Adipocyte (in vitro differentiated cells): Measurements from ENCODE around the gene NPIPB4.
"Not testable (repeated sequence)": the region's sequence is repeated elsewhere in the genome, so short reads cannot be mapped to it uniquely, and the experiment has no call there.

ENCODE experiments used
- DNase-seq: peaks from one replicate; pipeline ENCODE4 v3.0.0-alpha.2; 2015; ENCODE audit warnings: low read depth
- H3K27me3 ChIP-seq: replicated peaks from 2 replicates; pipeline ENCODE4 v1.7.0; 2013; ENCODE audit warnings: mild to moderate bottlenecking, low read length, moderate library complexity; ENCODE audit not compliant: control insufficient read depth, insufficient read depth
- H3K36me3 ChIP-seq: 2 replicates; pipeline ENCODE4 v1.7.0; 2013; ENCODE audit warnings: low read length, mild to moderate bottlenecking, moderate library complexity; ENCODE audit not compliant: control insufficient read depth, insufficient read depth, severe bottlenecking
- H3K4me1 ChIP-seq: 2 replicates; pipeline ENCODE4 v1.7.0; 2013; ENCODE audit warnings: mild to moderate bottlenecking, low read length, moderate library complexity; ENCODE audit not compliant: control insufficient read depth, insufficient read depth
- H3K4me3 ChIP-seq: 2 replicates; pipeline ENCODE4 v1.7.0; 2013; ENCODE audit warnings: mild to moderate bottlenecking, low read length, moderate library complexity
- H3K9ac ChIP-seq: 2 replicates; pipeline ENCODE4 v1.7.0; 2013; ENCODE audit warnings: mild to moderate bottlenecking, low read length, moderate library complexity
- H3K9me3 ChIP-seq: 2 replicates; pipeline ENCODE4 v1.7.0; 2013; ENCODE audit warnings: mild to moderate bottlenecking, low read length, moderate library complexity; ENCODE audit not compliant: control insufficient read depth

The NPIPB4 gene

DNA sequence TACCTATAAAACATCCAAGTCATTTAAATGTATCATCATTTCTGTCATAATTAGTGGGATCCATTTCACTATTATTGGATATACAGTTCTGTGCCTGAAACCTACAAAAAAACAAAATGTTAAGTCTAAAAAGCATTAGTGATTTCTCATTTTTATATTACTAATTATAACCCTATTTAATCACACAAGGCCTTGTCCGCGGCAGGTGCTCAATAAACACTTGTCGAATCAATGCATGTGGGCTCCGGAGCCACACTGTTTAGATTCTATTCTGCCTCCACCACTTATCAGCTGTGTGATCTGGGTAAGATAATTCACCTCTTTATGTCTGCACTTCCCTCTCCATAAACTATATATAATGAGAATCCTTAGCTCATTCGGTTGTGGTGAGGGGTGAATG lies at the start of gene NPIPB4:
TSS of gene NPIPB4 (minus strand) at position 101 of the 400 bp plus-strand sequence. CDS start 378 bp downstream, outside the sequence.
- H3K4me3 ChIP-seq, H3K9ac ChIP-seq, H3K4me1 ChIP-seq, H3K27me3 ChIP-seq, H3K36me3 ChIP-seq, DNase-seq, H3K9me3 ChIP-seq: not testable (repeated sequence)

DNA sequence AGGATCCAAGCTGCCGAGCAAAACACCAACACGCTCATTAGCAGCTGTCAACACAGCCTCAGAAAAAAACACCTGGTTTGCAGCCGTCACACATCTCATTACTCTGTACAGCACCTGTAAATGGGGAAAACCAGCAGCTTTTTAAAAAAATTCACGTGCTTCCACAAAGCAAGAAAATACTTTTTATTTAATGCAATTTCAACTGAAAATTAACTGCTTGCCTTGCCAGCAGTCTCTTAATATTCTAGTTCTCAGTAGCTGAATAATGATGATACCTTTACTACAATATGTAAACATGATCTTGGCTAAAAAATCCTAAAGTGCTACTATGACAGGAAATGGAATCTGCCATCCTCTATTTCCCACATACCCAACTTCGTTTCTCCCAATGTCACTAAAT lies 41.4 kb upstream of the NPIPB4 start:
- not testable (repeated sequence) for H3K4me3 ChIP-seq, DNase-seq

DNA sequence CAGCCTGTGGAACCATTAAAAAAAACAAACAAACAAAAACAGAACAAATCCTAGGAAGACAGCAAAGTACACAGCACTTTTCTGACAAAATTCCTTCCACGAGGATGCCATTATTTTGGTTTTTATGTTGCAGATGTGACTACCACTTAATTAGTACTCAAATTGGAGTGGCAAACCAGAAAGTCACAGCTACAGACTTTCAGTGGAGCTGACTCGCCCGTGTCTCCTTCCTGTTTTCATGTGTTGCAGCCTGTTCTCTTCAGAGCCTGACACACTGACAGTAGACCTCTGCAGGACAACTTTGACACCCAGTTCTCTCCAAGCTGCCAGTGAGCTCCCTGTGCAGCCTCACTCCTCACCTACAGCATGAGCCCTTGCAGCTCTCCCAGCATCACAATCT lies 24.4 kb upstream of the NPIPB4 start:
- H3K27me3 ChIP-seq, H3K9me3 ChIP-seq, H3K9ac ChIP-seq, H3K4me1 ChIP-seq, H3K4me3 ChIP-seq, H3K36me3 ChIP-seq, DNase-seq: not testable (repeated sequence)

More for the DNA sequence above, 41.4 kb upstream of the NPIPB4 start:
- H3K9me3 ChIP-seq, H3K36me3 ChIP-seq, H3K9ac ChIP-seq, H3K4me1 ChIP-seq, H3K27me3 ChIP-seq: not testable (repeated sequence)

DNA sequence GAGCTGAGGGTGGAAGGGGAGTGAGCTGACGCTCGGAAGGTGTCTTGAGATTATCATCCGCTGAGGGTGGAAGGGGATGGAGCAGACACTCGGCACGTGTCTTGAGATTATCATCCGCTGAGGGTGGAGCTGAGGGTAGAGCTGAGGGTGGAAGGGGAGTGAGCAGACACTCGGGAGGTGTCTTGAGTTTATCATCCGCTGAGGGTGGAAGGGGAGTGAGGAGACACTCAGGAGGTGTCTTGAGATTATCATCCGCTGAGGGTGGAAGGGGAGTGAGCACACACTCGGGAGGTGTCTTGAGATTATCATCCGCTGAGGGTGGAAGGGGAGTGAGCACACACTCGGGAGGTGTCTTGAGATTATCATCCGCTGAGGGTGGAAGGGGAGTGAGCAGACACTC lies 20.4 kb downstream of the NPIPB4 start:
- not testable (repeated sequence) for H3K4me1 ChIP-seq, H3K9me3 ChIP-seq, H3K36me3 ChIP-seq, H3K27me3 ChIP-seq, H3K4me3 ChIP-seq, H3K9ac ChIP-seq, DNase-seq

- H3K27me3 ChIP-seq, H3K36me3 ChIP-seq, H3K4me1 ChIP-seq, H3K9me3 ChIP-seq, DNase-seq, H3K9ac ChIP-seq, H3K4me3 ChIP-seq: not testable (repeated sequence)
These were observed 21.2 kb downstream of the NPIPB4 start for GRCh38 chr16:21836334-21836733.

GRCh38 chr16:21835747-21836146 lies 21.8 kb downstream of the NPIPB4 start:
- not testable (repeated sequence) for H3K4me3 ChIP-seq, H3K36me3 ChIP-seq

DNA sequence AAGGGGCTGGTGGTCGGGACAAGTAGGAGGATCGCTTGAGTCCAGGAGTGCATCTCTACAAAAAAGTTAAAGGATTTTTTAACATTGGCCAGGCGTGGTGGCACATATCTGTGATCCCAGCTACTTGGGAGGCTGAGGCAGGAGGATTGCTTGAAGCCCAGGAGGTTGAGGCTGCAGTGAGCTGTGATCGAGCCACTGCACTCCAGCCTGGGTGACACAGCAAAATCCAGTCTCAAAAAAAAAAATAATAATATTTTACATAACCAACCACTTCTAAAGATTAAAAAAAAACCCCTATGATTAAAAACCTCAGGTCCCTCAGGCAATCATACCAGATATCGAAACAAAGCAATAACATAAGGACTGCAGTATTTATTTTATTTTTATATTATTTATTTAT lies 23.3 kb downstream of the NPIPB4 start:
- not testable (repeated sequence) for H3K9ac ChIP-seq, DNase-seq, H3K36me3 ChIP-seq, H3K4me3 ChIP-seq, H3K27me3 ChIP-seq, H3K4me1 ChIP-seq, H3K9me3 ChIP-seq

More at GRCh38 chr16:21835747-21836146, 21.8 kb downstream of the NPIPB4 start:
- H3K27me3 ChIP-seq, DNase-seq, H3K9ac ChIP-seq, H3K4me1 ChIP-seq, H3K9me3 ChIP-seq: not testable (repeated sequence)

- H3K4me3 ChIP-seq, H3K36me3 ChIP-seq, H3K9ac ChIP-seq, H3K9me3 ChIP-seq, H3K4me1 ChIP-seq, H3K27me3 ChIP-seq, DNase-seq: not testable (repeated sequence)
These were observed 27.6 kb downstream of the NPIPB4 start for GRCh38 chr16:21829929-21830328.

DNA sequence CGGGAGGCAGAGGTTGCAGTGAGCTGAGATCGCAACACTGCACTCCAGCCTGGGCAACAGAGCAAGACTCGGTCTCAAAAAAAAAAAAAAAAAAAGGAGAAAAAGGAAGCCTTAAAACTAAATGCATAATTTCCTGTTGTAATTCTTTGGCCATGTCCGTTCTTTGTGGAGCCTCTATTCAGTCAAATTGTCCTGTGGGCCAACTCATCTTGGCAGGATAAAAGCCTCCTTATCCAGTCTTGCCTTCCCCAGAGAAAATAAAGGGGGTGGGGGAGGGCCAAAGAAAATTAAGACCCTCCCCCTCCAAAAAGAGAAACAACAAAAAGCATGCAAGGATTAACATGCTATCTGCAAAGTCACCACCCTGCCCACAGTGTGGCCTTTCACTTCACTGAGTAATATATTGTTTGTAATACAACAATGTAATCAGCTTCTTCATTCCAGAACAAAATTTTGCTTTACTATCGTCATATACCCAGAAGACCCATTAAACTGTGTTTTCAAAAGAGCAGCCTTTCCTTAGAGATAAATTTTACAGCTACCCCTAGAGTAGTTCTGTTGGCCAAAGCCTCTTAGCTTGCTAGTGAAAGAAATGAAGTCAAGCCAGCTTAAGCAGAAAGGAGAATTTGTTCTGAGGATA lies 31.4 kb downstream of the NPIPB4 start:
- not testable (repeated sequence) for H3K9ac ChIP-seq, DNase-seq, H3K4me1 ChIP-seq, H3K36me3 ChIP-seq, H3K4me3 ChIP-seq, H3K9me3 ChIP-seq, H3K27me3 ChIP-seq

DNA sequence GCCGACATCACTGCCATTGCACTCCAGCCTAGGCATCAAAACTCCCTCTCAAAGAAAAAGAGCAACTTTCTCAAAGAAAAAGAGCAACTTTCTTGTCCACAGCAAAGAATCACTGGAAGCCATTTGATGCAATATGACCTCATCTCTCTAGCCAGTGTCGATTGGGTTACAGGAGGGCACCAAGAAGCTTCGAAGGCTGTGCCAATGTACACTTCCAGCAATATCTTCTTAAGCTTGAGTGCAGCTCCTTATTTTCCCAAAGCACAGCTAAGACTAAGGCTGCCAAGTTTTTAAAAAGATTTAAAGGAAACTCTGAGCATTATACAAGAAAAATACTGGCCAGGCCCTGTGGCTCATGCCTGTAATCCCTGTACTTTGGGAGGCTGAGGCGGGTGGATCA lies 32.0 kb downstream of the NPIPB4 start:
- not testable (repeated sequence) for H3K27me3 ChIP-seq, H3K4me3 ChIP-seq, H3K4me1 ChIP-seq, H3K36me3 ChIP-seq, H3K9me3 ChIP-seq, DNase-seq, H3K9ac ChIP-seq

GRCh38 chr16:21823258-21823657 lies 34.3 kb downstream of the NPIPB4 start:
- not testable (repeated sequence) for H3K4me3 ChIP-seq, H3K36me3 ChIP-seq, H3K27me3 ChIP-seq, H3K9ac ChIP-seq, DNase-seq, H3K9me3 ChIP-seq, H3K4me1 ChIP-seq

GRCh38 chr16:21820908-21821465 lies 36.6 kb downstream of the NPIPB4 start:
- not testable (repeated sequence) for H3K9me3 ChIP-seq, H3K4me1 ChIP-seq, H3K36me3 ChIP-seq, H3K27me3 ChIP-seq, DNase-seq
- Histone ChIP-seq H3K4me3 (peak overlapping the region; percentile 89), H3K9ac (peak overlapping the region; percentile 91)
